SU-DHL-6 (cell line): ENCODE results near the gene SOX10.

Experiments used
- CTCF ChIP-seq: fragments of 200-600 bp; sonication (generic); IDR thresholded peaks from one replicate; pipeline ENCODE4 v1.5.1; 2017; ENCODE audit warnings: antibody characterized with exemption, mild to moderate bottlenecking, low read length, moderate library complexity; ENCODE audit not compliant: insufficient read depth, poor library complexity, severe bottlenecking
- EZH2phosphoT487 ChIP-seq: fragments of 200-600 bp; sonication (generic), shearing (Covaris generic); conservative IDR thresholded peaks from 2 replicates; pipeline ENCODE4 v1.6.1; 2018; ENCODE audit warnings: mild to moderate bottlenecking, antibody characterized with exemption, low read length, moderate library complexity, mixed read lengths

GRCh38 chr22:38032681-38033521 lies 48.5 kb upstream of the SOX10 start:
- TF ChIP-seq CTCF (no peak), EZH2phosphoT487 (no peak)
